Liver (tissue), 9 donors: ENCODE data around the gene FER. TPM values are rescaled to one million over a fixed set of nuclear protein-coding genes. Genes with fewer than 3 reads are reported as not detected.

Experiments
- DNase-seq: peaks from one replicate; pipeline ENCODE4 v3.0.0-alpha.2; 2017; ENCODE audit warnings: low spot score
- H3K27ac ChIP-seq, 2 donors: one replicate each; pipeline ENCODE4 v1.7.0; 2013; ENCODE audit warnings: inconsistent platforms in 2 of 2, low read length in 2 of 2, control low read depth in 1 of 2, low read depth in 1 of 2, mild to moderate bottlenecking in 1 of 2
- H3K27me3 ChIP-seq, 4 donors: one replicate each; pipeline versions ENCODE4 v1.6.1 to v1.7.0; 2013; ENCODE audit warnings: low read length in 3 of 4, inconsistent platforms in 1 of 4, mild to moderate bottlenecking in 1 of 4, moderate library complexity in 1 of 4; ENCODE audit not compliant: control insufficient read depth in 4 of 4, insufficient read depth in 4 of 4
- H3K36me3 ChIP-seq, 4 donors: one replicate each; pipeline versions ENCODE4 v1.6.1 to v1.7.0; 2013; ENCODE audit warnings: low read length in 3 of 4, mild to moderate bottlenecking in 3 of 4, low read depth in 1 of 4, moderate library complexity in 1 of 4; ENCODE audit not compliant: control insufficient read depth in 4 of 4, insufficient read depth in 3 of 4
- H3K4me1 ChIP-seq, 4 donors: one replicate each; pipeline versions ENCODE4 v1.6.1 to v1.7.0; 2013; ENCODE audit warnings: low read length in 3 of 4, mild to moderate bottlenecking in 3 of 4, moderate library complexity in 1 of 4; ENCODE audit not compliant: control insufficient read depth in 4 of 4, insufficient read depth in 4 of 4
- H3K4me3 ChIP-seq, 3 donors: one replicate each; pipeline versions ENCODE4 v1.6.1 to v1.7.0; 2013; ENCODE audit warnings: low read length in 3 of 3, control low read depth in 1 of 3, low read depth in 1 of 3, mild to moderate bottlenecking in 1 of 3
- H3K9ac ChIP-seq, 2 donors: one replicate each; pipeline ENCODE4 v1.7.0; 2013; ENCODE audit warnings: low read length in 2 of 2, mild to moderate bottlenecking in 2 of 2, moderate library complexity in 2 of 2, control low read depth in 1 of 2, low read depth in 1 of 2
- H3K9me3 ChIP-seq, 4 donors: one replicate each; pipeline versions ENCODE4 v1.6.1 to v1.7.0; 2013; ENCODE audit warnings: low read length in 3 of 4; ENCODE audit not compliant: control insufficient read depth in 4 of 4
- FOXA1 ChIP-seq: IDR thresholded peaks from 2 replicates; pipeline ENCODE4 v1.6.1; 2016; ENCODE audit warnings: antibody characterized with exemption
- GABPA ChIP-seq, 2 donors: IDR thresholded peaks in 1 of 2; conservative IDR thresholded peaks in 1 of 2; 2 replicates each; pipeline ENCODE4 v1.6.1; 2016; ENCODE audit warnings: antibody characterized with exemption in 2 of 2, mild to moderate bottlenecking in 1 of 2, moderate library complexity in 1 of 2
- HNF4A ChIP-seq, 2 donors: conservative IDR thresholded peaks; 2 replicates each; pipeline ENCODE4 v1.6.1; 2016; ENCODE audit warnings: antibody characterized with exemption in 2 of 2, mild to moderate bottlenecking in 2 of 2
- JUND ChIP-seq, 2 donors: IDR thresholded peaks; 2 replicates each; pipeline ENCODE4 v1.6.1; 2016; ENCODE audit warnings: antibody characterized with exemption in 2 of 2
- NR2F2 ChIP-seq: IDR thresholded peaks from 2 replicates; pipeline ENCODE4 v1.6.1; 2016; ENCODE audit warnings: antibody characterized with exemption
- RAD21 ChIP-seq, 2 donors: IDR thresholded peaks; 2 replicates each; pipeline ENCODE4 v1.6.1; 2016; ENCODE audit warnings: antibody characterized with exemption in 2 of 2, mild to moderate bottlenecking in 2 of 2
- RXRA ChIP-seq, 2 donors: IDR thresholded peaks; 2 replicates each; pipeline ENCODE4 v1.6.1; 2017 to 2018; ENCODE audit warnings: antibody characterized with exemption in 2 of 2, mild to moderate bottlenecking in 1 of 2
- TAF1 ChIP-seq: conservative IDR thresholded peaks from 2 replicates; pipeline ENCODE4 v1.6.1; 2016; ENCODE audit warnings: antibody characterized with exemption, mild to moderate bottlenecking
- YY1 ChIP-seq: IDR thresholded peaks from 2 replicates; pipeline ENCODE4 v1.6.1; 2016; ENCODE audit warnings: antibody characterized with exemption, mild to moderate bottlenecking
- WGBS: extraction: QIAGEN DNeasy Blood & Tissue Kit; methylation state at CpG from one replicate; pipeline ENCODE4 v1.1.7; 2013; 5-methylcytosine and 5-hydroxymethylcytosine counted together
- polyA plus RNA-seq, 2 donors: library from polyadenylated mRNA; stranded (reverse) in 1 of 2; unstranded in 1 of 2; fragments of 200-250 nt in 1 of 2; fragments of >200 nt in 1 of 2; fragmentation: Nextera tagmentation in 1 of 2; extraction: Ambion mirVana in 1 of 2; gene quantifications; one replicate each; pipeline versions ENCODE4 v1.2.1 to v1.2.3, GENCODE V29; 2013 to 2015
- total RNA-seq, 2 donors: library from RNA; depleted of rRNA; stranded (reverse); fragments of >200 nt; gene quantifications; one replicate each; pipeline ENCODE4 v1.2.3, GENCODE V29; 2014
- TF ChIP-seq, protein P1 (sequence below): IDR thresholded peaks from 2 replicates; pipeline ENCODE4 v1.6.1; 2016; ENCODE audit warnings: antibody characterized with exemption
- TF ChIP-seq, protein P2 (sequence below): IDR thresholded peaks from 2 replicates; pipeline ENCODE4 v1.6.1; 2016; ENCODE audit warnings: antibody characterized with exemption, mild to moderate bottlenecking
- TF ChIP-seq, protein P3 (sequence below): fragments of 150-350 bp; IDR thresholded peaks from 2 replicates; pipeline ENCODE4 v1.5.1; 2017; ENCODE audit warnings: improper control_type of control experiment, low read depth, low read length; ENCODE audit not compliant: missing input control
- TF ChIP-seq, protein P4 (sequence below): IDR thresholded peaks from 2 replicates; pipeline ENCODE4 v1.6.1; 2016; ENCODE audit warnings: antibody characterized with exemption
- donor health status: healthy.
- donor health status: healthy.
- donor health status: healthy.
- donor health status: healthy.
- donor health status: healthy.

Gene FER
- total and polyA plus RNA-seq, 4 donors, result 0.83 to 9.8 (median 5.9) TPM

DNA sequence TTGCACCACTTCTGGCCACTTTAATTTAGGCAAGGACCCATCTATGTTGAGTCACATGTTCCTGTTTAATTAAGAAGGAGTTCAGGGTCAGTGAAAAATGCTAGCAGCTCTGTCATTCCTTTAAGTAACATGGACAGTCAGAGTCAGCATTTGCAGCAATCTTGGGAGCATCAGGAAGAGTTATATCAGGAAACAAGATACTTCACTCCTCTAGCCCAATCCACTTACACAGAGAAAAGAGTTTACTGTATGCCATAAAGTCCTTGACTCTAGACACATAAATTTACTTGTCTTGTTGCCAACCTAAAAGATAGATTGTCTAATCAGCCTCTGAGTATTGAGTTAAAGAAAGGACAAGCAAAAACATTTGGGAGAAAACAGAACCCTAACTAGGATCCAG, 395.3 kb downstream of the FER start:
- no peak overlapping the region for H3K4me3 ChIP-seq
- no peak overlapping the region for H3K27ac ChIP-seq
- DNase-seq, result no peak
- H3K27me3 ChIP-seq, result no peaks in the 10 kb centered on the region
- TF ChIP-seq, protein P1, sequence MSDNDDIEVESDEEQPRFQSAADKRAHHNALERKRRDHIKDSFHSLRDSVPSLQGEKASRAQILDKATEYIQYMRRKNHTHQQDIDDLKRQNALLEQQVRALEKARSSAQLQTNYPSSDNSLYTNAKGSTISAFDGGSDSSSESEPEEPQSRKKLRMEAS, result no peak
- TF ChIP-seq, protein P2, sequence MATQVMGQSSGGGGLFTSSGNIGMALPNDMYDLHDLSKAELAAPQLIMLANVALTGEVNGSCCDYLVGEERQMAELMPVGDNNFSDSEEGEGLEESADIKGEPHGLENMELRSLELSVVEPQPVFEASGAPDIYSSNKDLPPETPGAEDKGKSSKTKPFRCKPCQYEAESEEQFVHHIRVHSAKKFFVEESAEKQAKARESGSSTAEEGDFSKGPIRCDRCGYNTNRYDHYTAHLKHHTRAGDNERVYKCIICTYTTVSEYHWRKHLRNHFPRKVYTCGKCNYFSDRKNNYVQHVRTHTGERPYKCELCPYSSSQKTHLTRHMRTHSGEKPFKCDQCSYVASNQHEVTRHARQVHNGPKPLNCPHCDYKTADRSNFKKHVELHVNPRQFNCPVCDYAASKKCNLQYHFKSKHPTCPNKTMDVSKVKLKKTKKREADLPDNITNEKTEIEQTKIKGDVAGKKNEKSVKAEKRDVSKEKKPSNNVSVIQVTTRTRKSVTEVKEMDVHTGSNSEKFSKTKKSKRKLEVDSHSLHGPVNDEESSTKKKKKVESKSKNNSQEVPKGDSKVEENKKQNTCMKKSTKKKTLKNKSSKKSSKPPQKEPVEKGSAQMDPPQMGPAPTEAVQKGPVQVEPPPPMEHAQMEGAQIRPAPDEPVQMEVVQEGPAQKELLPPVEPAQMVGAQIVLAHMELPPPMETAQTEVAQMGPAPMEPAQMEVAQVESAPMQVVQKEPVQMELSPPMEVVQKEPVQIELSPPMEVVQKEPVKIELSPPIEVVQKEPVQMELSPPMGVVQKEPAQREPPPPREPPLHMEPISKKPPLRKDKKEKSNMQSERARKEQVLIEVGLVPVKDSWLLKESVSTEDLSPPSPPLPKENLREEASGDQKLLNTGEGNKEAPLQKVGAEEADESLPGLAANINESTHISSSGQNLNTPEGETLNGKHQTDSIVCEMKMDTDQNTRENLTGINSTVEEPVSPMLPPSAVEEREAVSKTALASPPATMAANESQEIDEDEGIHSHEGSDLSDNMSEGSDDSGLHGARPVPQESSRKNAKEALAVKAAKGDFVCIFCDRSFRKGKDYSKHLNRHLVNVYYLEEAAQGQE, result no peak
- TF ChIP-seq GABPA (IDR thresholded peaks at IDR 0.05 in 1 of 2, conservative IDR thresholded peaks at IDR 0.05 in 1 of 2), result no peak
- no peak for TF ChIP-seq JUND (IDR thresholded peaks at IDR 0.05)
- no peak for TF ChIP-seq RXRA (IDR thresholded peaks at IDR 0.05)
- no peak for TF ChIP-seq HNF4A (conservative IDR thresholded peaks at IDR 0.05)
- TF ChIP-seq TAF1, result no peak
- H3K36me3 ChIP-seq, result no peaks in the 10 kb centered on the region
- H3K9ac ChIP-seq, result no peak overlapping the region
- no peaks in the 10 kb centered on the region for H3K9me3 ChIP-seq
- no peaks in the 10 kb centered on the region for H3K4me1 ChIP-seq

DNA sequence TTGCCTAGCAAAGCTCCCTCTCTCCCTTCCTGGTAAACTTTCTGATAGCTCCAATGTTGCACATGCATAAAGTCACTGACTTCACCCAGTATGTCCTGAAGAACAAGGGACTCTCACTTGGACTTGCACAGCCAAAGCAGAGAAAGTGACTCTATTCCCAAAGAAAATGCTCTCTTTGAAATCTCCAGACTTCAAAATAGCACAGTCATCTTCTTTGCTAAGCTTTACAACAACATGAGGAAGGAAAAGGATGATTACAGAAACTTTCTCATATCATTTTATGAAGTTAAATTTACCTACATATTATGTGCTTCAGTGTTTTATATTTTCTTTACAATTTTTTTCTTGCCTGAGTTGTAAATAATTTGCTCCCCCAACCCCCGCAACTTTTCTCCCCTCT, 397.4 kb downstream of the FER start:
- H3K27ac ChIP-seq, result no peak overlapping the region
- DNase-seq, result no peak
- H3K4me1 ChIP-seq, result no peaks in the 10 kb centered on the region
- H3K9me3 ChIP-seq, result no peaks in the 10 kb centered on the region
- H3K36me3 ChIP-seq, result no peaks in the 10 kb centered on the region
- 96% methylated on average over 1 of the region's 1 CpG for whole genome bisulfite sequencing
- no peaks in the 10 kb centered on the region for H3K27me3 ChIP-seq
- H3K9ac ChIP-seq, result no peak overlapping the region
- TF ChIP-seq GABPA (IDR thresholded peaks at IDR 0.05 in 1 of 2, conservative IDR thresholded peaks at IDR 0.05 in 1 of 2) (no peak), RAD21 (IDR thresholded peaks at IDR 0.05) (no peak)
- H3K4me3 ChIP-seq, result no peak overlapping the region

DNA sequence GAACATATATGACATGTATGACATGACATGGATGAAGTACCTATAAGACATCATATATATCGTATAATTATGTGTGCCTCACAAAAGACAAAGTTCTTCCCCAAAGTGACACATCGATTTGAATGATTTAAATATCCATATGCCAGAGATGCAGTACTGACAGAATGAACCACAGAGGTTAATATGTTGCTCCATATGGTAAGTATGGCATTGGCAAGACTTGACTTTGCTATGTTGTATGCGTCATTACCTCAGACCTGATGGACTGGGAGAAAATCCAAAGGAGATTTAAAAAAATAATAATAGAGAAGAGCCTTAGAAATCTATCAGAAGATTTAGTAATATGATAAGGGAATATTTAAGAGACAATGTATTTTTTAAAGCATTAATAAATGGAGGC, 398.9 kb downstream of the FER start:
- Histone ChIP-seq H3K9ac (no peak overlapping the region), H3K36me3 (no peaks in the 10 kb centered on the region), H3K4me1 (no peaks in the 10 kb centered on the region), H3K4me3 (no peak overlapping the region), H3K27ac (no peak overlapping the region), H3K27me3 (no peaks in the 10 kb centered on the region), H3K9me3 (no peaks in the 10 kb centered on the region)
- TF ChIP-seq, protein P2, result no peak
- TF ChIP-seq YY1 (no peak), JUND (IDR thresholded peaks at IDR 0.05) (no peak), NR2F2 (no peak), RXRA (IDR thresholded peaks at IDR 0.05) (no peak), FOXA1 (no peak)
- TF ChIP-seq, protein P3, sequence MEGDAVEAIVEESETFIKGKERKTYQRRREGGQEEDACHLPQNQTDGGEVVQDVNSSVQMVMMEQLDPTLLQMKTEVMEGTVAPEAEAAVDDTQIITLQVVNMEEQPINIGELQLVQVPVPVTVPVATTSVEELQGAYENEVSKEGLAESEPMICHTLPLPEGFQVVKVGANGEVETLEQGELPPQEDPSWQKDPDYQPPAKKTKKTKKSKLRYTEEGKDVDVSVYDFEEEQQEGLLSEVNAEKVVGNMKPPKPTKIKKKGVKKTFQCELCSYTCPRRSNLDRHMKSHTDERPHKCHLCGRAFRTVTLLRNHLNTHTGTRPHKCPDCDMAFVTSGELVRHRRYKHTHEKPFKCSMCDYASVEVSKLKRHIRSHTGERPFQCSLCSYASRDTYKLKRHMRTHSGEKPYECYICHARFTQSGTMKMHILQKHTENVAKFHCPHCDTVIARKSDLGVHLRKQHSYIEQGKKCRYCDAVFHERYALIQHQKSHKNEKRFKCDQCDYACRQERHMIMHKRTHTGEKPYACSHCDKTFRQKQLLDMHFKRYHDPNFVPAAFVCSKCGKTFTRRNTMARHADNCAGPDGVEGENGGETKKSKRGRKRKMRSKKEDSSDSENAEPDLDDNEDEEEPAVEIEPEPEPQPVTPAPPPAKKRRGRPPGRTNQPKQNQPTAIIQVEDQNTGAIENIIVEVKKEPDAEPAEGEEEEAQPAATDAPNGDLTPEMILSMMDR, result no peak
- TF ChIP-seq, protein P4, sequence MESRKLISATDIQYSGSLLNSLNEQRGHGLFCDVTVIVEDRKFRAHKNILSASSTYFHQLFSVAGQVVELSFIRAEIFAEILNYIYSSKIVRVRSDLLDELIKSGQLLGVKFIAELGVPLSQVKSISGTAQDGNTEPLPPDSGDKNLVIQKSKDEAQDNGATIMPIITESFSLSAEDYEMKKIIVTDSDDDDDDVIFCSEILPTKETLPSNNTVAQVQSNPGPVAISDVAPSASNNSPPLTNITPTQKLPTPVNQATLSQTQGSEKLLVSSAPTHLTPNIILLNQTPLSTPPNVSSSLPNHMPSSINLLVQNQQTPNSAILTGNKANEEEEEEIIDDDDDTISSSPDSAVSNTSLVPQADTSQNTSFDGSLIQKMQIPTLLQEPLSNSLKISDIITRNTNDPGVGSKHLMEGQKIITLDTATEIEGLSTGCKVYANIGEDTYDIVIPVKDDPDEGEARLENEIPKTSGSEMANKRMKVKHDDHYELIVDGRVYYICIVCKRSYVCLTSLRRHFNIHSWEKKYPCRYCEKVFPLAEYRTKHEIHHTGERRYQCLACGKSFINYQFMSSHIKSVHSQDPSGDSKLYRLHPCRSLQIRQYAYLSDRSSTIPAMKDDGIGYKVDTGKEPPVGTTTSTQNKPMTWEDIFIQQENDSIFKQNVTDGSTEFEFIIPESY, result no peak
- DNase-seq, result no peak
- 92% methylated on average over 3 of the region's 3 CpGs for WGBS
